GM13977 (cell line): ENCODE data around the gene OR2AJ1.

Experiments
- DNase-seq: peaks from one replicate; pipeline ENCODE4 v3.0.0; 2012; ENCODE audit warnings: low spot score
- in situ Hi-C: fragments of 300-500 bp; cut with MboI; formaldehyde crosslinking; loops from one replicate; pipeline ENCODE4 v1.12.0; 2022; ENCODE audit warnings: low sequenced_read_pairs, low pct_unique_long_range_greater_than_20kb, mixed read lengths, inconsistent platforms; ENCODE audit not compliant: unreplicated experiment
- TF ChIP-seq, protein P1 (sequence below): IDR thresholded peaks from 2 replicates; pipeline ENCODE4 v1.5.1; 2012; ENCODE audit warnings: mild to moderate bottlenecking, control low read depth; ENCODE audit not compliant: insufficient read depth; ENCODE audit errors: extremely low read depth, missing control alignments

The OR2AJ1 gene

DNA sequence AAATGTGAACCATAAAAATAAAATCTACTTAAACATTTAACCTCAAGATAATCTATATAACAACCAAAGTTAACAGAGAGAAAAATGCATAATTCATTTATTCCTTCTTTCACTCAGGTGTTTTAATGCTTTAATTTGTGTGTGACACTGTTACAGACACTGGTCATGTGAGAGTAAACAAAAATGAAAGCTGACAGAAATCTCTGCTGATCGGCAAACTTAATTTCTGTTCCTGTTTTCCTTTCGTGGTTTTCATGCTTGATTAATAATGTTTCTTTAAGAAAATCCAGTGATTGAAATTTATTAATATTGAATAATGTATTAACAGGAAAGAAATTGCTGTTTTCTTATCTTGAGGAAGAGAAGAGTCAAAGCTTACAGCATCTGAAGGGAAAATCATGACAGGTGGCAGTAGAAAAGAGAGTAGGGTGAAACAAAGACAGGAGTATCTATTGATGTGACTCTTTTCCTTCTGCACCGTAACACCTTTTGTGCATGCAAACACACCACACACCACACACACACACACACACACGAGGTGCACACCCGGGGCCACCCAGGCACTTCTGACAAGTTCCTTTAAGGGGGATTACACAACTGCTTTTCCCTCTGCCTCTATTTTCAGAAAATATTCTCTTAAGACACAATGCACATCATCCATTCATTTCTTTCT, 42.0 kb downstream of the OR2AJ1 start:
- in situ Hi-C loops: no loop called here
- peak; percentile 4 for DNase-seq
- TF ChIP-seq, protein P1, sequence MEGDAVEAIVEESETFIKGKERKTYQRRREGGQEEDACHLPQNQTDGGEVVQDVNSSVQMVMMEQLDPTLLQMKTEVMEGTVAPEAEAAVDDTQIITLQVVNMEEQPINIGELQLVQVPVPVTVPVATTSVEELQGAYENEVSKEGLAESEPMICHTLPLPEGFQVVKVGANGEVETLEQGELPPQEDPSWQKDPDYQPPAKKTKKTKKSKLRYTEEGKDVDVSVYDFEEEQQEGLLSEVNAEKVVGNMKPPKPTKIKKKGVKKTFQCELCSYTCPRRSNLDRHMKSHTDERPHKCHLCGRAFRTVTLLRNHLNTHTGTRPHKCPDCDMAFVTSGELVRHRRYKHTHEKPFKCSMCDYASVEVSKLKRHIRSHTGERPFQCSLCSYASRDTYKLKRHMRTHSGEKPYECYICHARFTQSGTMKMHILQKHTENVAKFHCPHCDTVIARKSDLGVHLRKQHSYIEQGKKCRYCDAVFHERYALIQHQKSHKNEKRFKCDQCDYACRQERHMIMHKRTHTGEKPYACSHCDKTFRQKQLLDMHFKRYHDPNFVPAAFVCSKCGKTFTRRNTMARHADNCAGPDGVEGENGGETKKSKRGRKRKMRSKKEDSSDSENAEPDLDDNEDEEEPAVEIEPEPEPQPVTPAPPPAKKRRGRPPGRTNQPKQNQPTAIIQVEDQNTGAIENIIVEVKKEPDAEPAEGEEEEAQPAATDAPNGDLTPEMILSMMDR: no peak
